ENCODE data around the gene NEB.

DNA sequence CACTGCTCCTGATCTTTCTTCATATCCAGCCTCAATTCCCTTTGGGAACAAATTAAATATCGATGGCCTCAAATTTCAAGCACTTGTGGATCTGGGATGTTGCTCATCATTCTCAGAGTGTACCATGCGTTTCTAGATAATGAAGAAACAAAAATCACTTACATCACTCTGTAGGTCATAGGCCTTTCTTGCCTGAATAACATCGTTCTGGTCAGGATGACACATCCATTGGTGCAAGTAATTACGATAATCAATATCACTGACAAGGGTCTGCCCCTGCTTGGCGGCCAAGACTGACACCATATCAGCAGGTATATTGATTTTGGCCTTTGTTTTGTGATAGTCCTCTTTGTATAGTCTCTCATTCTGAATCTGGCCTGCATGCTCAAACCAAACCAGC, 167.3 kb downstream of the NEB start:
- TF ChIP-seq SMC3 (IDR thresholded peaks at IDR 0.05; ENCODE audit: low read depth, low read length): no peak
- TF ChIP-seq JUND (IDR thresholded peaks at IDR 0.05): no peak
- TF ChIP-seq, protein P1, sequence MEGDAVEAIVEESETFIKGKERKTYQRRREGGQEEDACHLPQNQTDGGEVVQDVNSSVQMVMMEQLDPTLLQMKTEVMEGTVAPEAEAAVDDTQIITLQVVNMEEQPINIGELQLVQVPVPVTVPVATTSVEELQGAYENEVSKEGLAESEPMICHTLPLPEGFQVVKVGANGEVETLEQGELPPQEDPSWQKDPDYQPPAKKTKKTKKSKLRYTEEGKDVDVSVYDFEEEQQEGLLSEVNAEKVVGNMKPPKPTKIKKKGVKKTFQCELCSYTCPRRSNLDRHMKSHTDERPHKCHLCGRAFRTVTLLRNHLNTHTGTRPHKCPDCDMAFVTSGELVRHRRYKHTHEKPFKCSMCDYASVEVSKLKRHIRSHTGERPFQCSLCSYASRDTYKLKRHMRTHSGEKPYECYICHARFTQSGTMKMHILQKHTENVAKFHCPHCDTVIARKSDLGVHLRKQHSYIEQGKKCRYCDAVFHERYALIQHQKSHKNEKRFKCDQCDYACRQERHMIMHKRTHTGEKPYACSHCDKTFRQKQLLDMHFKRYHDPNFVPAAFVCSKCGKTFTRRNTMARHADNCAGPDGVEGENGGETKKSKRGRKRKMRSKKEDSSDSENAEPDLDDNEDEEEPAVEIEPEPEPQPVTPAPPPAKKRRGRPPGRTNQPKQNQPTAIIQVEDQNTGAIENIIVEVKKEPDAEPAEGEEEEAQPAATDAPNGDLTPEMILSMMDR (IDR thresholded peaks at IDR 0.05): no peak
- TF ChIP-seq YY1 (IDR thresholded peaks at IDR 0.05; ENCODE audit: low read depth): no peak
- no peak for TF ChIP-seq TCF12 (IDR thresholded peaks at IDR 0.05)
- TF ChIP-seq NFIC (IDR thresholded peaks at IDR 0.05; ENCODE audit: borderline replicate concordance): no peak
- TF ChIP-seq, protein P2, sequence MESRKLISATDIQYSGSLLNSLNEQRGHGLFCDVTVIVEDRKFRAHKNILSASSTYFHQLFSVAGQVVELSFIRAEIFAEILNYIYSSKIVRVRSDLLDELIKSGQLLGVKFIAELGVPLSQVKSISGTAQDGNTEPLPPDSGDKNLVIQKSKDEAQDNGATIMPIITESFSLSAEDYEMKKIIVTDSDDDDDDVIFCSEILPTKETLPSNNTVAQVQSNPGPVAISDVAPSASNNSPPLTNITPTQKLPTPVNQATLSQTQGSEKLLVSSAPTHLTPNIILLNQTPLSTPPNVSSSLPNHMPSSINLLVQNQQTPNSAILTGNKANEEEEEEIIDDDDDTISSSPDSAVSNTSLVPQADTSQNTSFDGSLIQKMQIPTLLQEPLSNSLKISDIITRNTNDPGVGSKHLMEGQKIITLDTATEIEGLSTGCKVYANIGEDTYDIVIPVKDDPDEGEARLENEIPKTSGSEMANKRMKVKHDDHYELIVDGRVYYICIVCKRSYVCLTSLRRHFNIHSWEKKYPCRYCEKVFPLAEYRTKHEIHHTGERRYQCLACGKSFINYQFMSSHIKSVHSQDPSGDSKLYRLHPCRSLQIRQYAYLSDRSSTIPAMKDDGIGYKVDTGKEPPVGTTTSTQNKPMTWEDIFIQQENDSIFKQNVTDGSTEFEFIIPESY (IDR thresholded peaks at IDR 0.05; ENCODE audit: borderline replicate concordance, low read depth): no peak
- no peak for TF ChIP-seq CHD2 (IDR thresholded peaks at IDR 0.05; ENCODE audit: low read length, partially characterized antibody)
- TF ChIP-seq POLR2AphosphoS5 (IDR thresholded peaks at IDR 0.05; ENCODE audit: low read depth, low read length): no peak
- no peak for TF ChIP-seq RAD21 (IDR thresholded peaks at IDR 0.05; ENCODE audit: low read length)
- TF ChIP-seq EZH2phosphoT487 (IDR thresholded peaks at IDR 0.05; ENCODE audit: borderline replicate concordance, low read depth): no peak
- TF ChIP-seq TAF1 (IDR thresholded peaks at IDR 0.05; ENCODE audit: borderline replicate concordance, low read depth, low read length): no peak
- TF ChIP-seq SIN3A (IDR thresholded peaks at IDR 0.05; ENCODE audit: borderline replicate concordance, low read depth, low read length): no peak
- no peak for TF ChIP-seq EP300 (IDR thresholded peaks at IDR 0.05; ENCODE audit: borderline replicate concordance in 1 of 2, low read depth in 1 of 2, low read length in 1 of 2)

Data from SK-N-SH (cell line).